ENCODE data around the gene CGRRF1.

CGRRF1 gene

GRCh38 chr14:54498579-54498978 lies 11.1 kb upstream of the CGRRF1 start:
- DNase-seq (ENCODE audit: extremely low read depth, insufficient read length): no peak
- Histone ChIP-seq H3K4me3 (replicated peaks; ENCODE audit: low read depth, low read length) (no peak overlapping the region), H3K36me3 (ENCODE audit: control insufficient read depth, insufficient read depth, low read length) (no peaks in the 10 kb centered on the region), H3K27me3 (replicated peaks; ENCODE audit: control insufficient read depth, insufficient read depth, low read length) (no peaks in the 10 kb centered on the region)
- no peak for TF ChIP-seq CTCF (IDR thresholded peaks at IDR 0.05; ENCODE audit: insufficient read depth, low read length, poor library complexity, severe bottlenecking)

- DNase-seq (ENCODE audit: extremely low read depth, insufficient read length): no peak
- TF ChIP-seq CTCF (IDR thresholded peaks at IDR 0.05; ENCODE audit: insufficient read depth, low read length, poor library complexity, severe bottlenecking): no peak
- no peaks in the 10 kb centered on the region for H3K27me3 ChIP-seq (replicated peaks; ENCODE audit: control insufficient read depth, insufficient read depth, low read length)
- no peak overlapping the region for H3K4me3 ChIP-seq (replicated peaks; ENCODE audit: low read depth, low read length)
- H3K36me3 ChIP-seq (ENCODE audit: control insufficient read depth, insufficient read depth, low read length): no peaks in the 10 kb centered on the region
Measured at GRCh38 chr14:54500744-54501143, 9.0 kb upstream of the CGRRF1 start.

GRCh38 chr14:54501480-54501879 lies 8.2 kb upstream of the CGRRF1 start:
- Histone ChIP-seq H3K4me3 (replicated peaks; ENCODE audit: low read depth, low read length) (no peak overlapping the region), H3K27me3 (replicated peaks; ENCODE audit: control insufficient read depth, insufficient read depth, low read length) (no peaks in the 10 kb centered on the region), H3K36me3 (ENCODE audit: control insufficient read depth, insufficient read depth, low read length) (no peaks in the 10 kb centered on the region)
- no peak for TF ChIP-seq CTCF (IDR thresholded peaks at IDR 0.05; ENCODE audit: insufficient read depth, low read length, poor library complexity, severe bottlenecking)
- DNase-seq (ENCODE audit: extremely low read depth, insufficient read length): no peak

- no peak overlapping the region for H3K4me3 ChIP-seq (replicated peaks; ENCODE audit: low read depth, low read length)
- no peak for DNase-seq (ENCODE audit: extremely low read depth, insufficient read length)
- no peaks in the 10 kb centered on the region for H3K36me3 ChIP-seq (ENCODE audit: control insufficient read depth, insufficient read depth, low read length)
- TF ChIP-seq CTCF (IDR thresholded peaks at IDR 0.05; ENCODE audit: insufficient read depth, low read length, poor library complexity, severe bottlenecking): no peak
- H3K27me3 ChIP-seq (replicated peaks; ENCODE audit: control insufficient read depth, insufficient read depth, low read length): no peaks in the 10 kb centered on the region
Measured at GRCh38 chr14:54502602-54503001, 7.1 kb upstream of the CGRRF1 start.

- no peaks in the 10 kb centered on the region for H3K27me3 ChIP-seq (replicated peaks; ENCODE audit: control insufficient read depth, insufficient read depth, low read length)
- no peak for DNase-seq (ENCODE audit: extremely low read depth, insufficient read length)
Measured at GRCh38 chr14:54503486-54503885, 6.2 kb upstream of the CGRRF1 start.

More at GRCh38 chr14:54503486-54503885, 6.2 kb upstream of the CGRRF1 start:
- TF ChIP-seq CTCF (IDR thresholded peaks at IDR 0.05; ENCODE audit: insufficient read depth, low read length, poor library complexity, severe bottlenecking): peak; percentile 50
- Histone ChIP-seq H3K36me3 (ENCODE audit: control insufficient read depth, insufficient read depth, low read length) (no peaks in the 10 kb centered on the region), H3K4me3 (replicated peaks; ENCODE audit: low read depth, low read length) (no peak overlapping the region)

All from GM06990 (cell line).